SK-N-SH (cell line): ENCODE data around the gene PTH.

Experiments used
- MXI1 ChIP-seq: IDR thresholded peaks from 2 replicates; pipeline ENCODE4 v1.6.1; 2012; ENCODE audit warnings: mild to moderate bottlenecking, low read depth, low read length, improper control_type of control experiment
- POLR2AphosphoS5 ChIP-seq: IDR thresholded peaks from 2 replicates; pipeline ENCODE4 v1.6.1; 2012; ENCODE audit warnings: low read depth, low read length
- RAD21 ChIP-seq: IDR thresholded peaks from 2 replicates; pipeline ENCODE4 v1.6.1; 2012; ENCODE audit warnings: mild to moderate bottlenecking, low read length
- RXRA ChIP-seq: IDR thresholded peaks from 2 replicates; pipeline ENCODE4 v1.4.0; 2012; ENCODE audit warnings: low read depth, mild to moderate bottlenecking, borderline replicate concordance
- SIN3A ChIP-seq: IDR thresholded peaks from 2 replicates; pipeline ENCODE4 v1.6.1; 2012; ENCODE audit warnings: low read depth, mild to moderate bottlenecking, low read length, moderate library complexity, borderline replicate concordance
- TEAD4 ChIP-seq: IDR thresholded peaks from 2 replicates; pipeline ENCODE4 v1.4.0; 2012; ENCODE audit warnings: mild to moderate bottlenecking, borderline replicate concordance; ENCODE audit not compliant: insufficient read depth
- YY1 ChIP-seq: IDR thresholded peaks from 2 replicates; pipeline ENCODE4 v1.4.0; 2012; ENCODE audit warnings: low read depth, mild to moderate bottlenecking
- TF ChIP-seq, protein P1 (sequence below): fragments of 200-600 bp; sonication (generic); IDR thresholded peaks from 2 replicates; pipeline ENCODE4 v1.6.1; 2017; ENCODE audit warnings: antibody characterized with exemption, mild to moderate bottlenecking, moderate library complexity
- TF ChIP-seq, protein P2 (sequence below): IDR thresholded peaks from 2 replicates; pipeline ENCODE4 v1.4.0; 2012; ENCODE audit warnings: low read depth
- TF ChIP-seq, protein P3 (sequence below): IDR thresholded peaks from 2 replicates; pipeline ENCODE4 v1.4.0; 2012; ENCODE audit warnings: low read depth, borderline replicate concordance

DNA sequence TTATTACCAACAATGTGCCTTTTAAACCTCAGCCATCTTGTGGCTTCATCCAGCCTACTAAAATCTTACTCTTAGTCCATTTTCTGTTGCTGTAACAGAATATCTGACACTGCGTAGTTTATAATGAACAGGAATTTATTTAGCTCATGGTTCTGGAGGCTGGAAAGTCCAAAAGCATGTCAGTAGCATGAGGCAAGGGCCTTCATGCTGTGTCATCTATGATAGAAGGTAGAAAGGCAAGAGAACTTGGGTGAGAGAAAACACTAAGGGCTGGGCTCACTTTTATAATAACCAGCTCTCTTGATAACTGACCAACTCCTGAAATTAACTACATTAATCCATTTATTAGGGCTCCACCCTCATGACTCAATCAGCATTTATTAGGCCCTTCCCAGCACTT is 46.3 kb downstream of the PTH start:
- TF ChIP-seq, protein P1, sequence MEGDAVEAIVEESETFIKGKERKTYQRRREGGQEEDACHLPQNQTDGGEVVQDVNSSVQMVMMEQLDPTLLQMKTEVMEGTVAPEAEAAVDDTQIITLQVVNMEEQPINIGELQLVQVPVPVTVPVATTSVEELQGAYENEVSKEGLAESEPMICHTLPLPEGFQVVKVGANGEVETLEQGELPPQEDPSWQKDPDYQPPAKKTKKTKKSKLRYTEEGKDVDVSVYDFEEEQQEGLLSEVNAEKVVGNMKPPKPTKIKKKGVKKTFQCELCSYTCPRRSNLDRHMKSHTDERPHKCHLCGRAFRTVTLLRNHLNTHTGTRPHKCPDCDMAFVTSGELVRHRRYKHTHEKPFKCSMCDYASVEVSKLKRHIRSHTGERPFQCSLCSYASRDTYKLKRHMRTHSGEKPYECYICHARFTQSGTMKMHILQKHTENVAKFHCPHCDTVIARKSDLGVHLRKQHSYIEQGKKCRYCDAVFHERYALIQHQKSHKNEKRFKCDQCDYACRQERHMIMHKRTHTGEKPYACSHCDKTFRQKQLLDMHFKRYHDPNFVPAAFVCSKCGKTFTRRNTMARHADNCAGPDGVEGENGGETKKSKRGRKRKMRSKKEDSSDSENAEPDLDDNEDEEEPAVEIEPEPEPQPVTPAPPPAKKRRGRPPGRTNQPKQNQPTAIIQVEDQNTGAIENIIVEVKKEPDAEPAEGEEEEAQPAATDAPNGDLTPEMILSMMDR, result no peak
- no peak for TF ChIP-seq POLR2AphosphoS5
- TF ChIP-seq YY1, result no peak
- TF ChIP-seq, protein P2, sequence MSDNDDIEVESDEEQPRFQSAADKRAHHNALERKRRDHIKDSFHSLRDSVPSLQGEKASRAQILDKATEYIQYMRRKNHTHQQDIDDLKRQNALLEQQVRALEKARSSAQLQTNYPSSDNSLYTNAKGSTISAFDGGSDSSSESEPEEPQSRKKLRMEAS, result no peak
- no peak for TF ChIP-seq TEAD4
- TF ChIP-seq SIN3A, result no peak
- TF ChIP-seq MXI1, result no peak
- TF ChIP-seq, protein P3, sequence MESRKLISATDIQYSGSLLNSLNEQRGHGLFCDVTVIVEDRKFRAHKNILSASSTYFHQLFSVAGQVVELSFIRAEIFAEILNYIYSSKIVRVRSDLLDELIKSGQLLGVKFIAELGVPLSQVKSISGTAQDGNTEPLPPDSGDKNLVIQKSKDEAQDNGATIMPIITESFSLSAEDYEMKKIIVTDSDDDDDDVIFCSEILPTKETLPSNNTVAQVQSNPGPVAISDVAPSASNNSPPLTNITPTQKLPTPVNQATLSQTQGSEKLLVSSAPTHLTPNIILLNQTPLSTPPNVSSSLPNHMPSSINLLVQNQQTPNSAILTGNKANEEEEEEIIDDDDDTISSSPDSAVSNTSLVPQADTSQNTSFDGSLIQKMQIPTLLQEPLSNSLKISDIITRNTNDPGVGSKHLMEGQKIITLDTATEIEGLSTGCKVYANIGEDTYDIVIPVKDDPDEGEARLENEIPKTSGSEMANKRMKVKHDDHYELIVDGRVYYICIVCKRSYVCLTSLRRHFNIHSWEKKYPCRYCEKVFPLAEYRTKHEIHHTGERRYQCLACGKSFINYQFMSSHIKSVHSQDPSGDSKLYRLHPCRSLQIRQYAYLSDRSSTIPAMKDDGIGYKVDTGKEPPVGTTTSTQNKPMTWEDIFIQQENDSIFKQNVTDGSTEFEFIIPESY, result no peak
- TF ChIP-seq RXRA, result no peak
- TF ChIP-seq RAD21, result no peak
